ENCODE results near the gene SLFN14.
"Not testable (repeated sequence)": the region's sequence is repeated elsewhere in the genome, so short reads cannot be mapped to it uniquely, and the experiment has no call there.

GRCh38 chr17:35521654-35522256 lies 38.9 kb downstream of the SLFN14 start:
- TF ChIP-seq, protein P1, sequence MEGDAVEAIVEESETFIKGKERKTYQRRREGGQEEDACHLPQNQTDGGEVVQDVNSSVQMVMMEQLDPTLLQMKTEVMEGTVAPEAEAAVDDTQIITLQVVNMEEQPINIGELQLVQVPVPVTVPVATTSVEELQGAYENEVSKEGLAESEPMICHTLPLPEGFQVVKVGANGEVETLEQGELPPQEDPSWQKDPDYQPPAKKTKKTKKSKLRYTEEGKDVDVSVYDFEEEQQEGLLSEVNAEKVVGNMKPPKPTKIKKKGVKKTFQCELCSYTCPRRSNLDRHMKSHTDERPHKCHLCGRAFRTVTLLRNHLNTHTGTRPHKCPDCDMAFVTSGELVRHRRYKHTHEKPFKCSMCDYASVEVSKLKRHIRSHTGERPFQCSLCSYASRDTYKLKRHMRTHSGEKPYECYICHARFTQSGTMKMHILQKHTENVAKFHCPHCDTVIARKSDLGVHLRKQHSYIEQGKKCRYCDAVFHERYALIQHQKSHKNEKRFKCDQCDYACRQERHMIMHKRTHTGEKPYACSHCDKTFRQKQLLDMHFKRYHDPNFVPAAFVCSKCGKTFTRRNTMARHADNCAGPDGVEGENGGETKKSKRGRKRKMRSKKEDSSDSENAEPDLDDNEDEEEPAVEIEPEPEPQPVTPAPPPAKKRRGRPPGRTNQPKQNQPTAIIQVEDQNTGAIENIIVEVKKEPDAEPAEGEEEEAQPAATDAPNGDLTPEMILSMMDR (IDR thresholded peaks at IDR 0.05), result not testable (repeated sequence)
- not testable (repeated sequence) for TF ChIP-seq ZFX (IDR thresholded peaks at IDR 0.05; ENCODE audit: borderline replicate concordance)
